Measurements from ENCODE around the gene SVIL.

Gene SVIL, protein sequence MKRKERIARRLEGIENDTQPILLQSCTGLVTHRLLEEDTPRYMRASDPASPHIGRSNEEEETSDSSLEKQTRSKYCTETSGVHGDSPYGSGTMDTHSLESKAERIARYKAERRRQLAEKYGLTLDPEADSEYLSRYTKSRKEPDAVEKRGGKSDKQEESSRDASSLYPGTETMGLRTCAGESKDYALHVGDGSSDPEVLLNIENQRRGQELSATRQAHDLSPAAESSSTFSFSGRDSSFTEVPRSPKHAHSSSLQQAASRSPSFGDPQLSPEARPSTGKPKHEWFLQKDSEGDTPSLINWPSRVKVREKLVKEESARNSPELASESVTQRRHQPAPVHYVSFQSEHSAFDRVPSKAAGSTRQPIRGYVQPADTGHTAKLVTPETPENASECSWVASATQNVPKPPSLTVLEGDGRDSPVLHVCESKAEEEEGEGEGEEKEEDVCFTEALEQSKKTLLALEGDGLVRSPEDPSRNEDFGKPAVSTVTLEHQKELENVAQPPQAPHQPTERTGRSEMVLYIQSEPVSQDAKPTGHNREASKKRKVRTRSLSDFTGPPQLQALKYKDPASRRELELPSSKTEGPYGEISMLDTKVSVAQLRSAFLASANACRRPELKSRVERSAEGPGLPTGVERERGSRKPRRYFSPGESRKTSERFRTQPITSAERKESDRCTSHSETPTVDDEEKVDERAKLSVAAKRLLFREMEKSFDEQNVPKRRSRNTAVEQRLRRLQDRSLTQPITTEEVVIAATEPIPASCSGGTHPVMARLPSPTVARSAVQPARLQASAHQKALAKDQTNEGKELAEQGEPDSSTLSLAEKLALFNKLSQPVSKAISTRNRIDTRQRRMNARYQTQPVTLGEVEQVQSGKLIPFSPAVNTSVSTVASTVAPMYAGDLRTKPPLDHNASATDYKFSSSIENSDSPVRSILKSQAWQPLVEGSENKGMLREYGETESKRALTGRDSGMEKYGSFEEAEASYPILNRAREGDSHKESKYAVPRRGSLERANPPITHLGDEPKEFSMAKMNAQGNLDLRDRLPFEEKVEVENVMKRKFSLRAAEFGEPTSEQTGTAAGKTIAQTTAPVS (N-terminal part only)

DNA sequence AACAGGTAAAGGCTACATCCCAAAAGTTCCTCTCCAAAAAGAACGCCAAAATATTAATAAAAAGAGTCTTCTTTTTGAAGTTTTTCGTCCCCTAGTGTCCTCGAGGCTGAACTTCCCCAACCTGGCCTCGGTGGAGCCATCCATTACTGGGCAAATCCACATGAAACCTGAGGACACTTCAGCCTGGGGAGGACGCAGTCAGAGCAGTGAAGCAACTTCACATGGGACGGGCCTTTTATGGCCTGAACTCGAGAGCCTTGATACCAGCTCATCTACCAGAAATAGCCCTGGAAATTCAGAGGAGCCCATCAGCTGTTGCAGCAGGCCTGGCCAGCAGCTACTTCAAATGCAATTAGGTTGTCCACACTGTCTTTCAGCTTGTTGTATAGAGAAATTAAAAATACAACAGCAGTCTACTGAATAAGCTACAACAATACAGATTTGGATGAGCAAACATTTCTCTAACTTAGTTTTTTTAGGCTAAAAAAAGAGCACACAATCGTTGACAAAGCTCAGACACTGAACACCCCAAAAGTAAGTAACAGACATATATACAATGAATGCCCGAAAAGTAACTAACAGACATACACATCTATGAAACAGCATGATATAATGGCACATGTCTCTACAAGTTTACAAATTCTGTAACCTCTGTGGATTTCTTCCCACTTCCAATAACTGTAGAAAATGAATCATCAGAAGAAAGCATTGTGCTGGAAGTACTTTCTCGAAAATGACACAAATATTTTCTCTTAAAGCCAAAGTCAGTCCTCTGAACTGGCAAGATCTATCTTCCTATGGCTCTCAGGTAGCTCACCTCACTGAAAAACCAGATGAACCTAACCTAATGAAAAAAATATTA is at the start of gene SVIL:
Gene SVIL, minus strand, starts transcription at position 208 of the 862 bp plus-strand sequence. CDS start 79,913 bp downstream, outside the sequence.
- TF ChIP-seq, protein P1, sequence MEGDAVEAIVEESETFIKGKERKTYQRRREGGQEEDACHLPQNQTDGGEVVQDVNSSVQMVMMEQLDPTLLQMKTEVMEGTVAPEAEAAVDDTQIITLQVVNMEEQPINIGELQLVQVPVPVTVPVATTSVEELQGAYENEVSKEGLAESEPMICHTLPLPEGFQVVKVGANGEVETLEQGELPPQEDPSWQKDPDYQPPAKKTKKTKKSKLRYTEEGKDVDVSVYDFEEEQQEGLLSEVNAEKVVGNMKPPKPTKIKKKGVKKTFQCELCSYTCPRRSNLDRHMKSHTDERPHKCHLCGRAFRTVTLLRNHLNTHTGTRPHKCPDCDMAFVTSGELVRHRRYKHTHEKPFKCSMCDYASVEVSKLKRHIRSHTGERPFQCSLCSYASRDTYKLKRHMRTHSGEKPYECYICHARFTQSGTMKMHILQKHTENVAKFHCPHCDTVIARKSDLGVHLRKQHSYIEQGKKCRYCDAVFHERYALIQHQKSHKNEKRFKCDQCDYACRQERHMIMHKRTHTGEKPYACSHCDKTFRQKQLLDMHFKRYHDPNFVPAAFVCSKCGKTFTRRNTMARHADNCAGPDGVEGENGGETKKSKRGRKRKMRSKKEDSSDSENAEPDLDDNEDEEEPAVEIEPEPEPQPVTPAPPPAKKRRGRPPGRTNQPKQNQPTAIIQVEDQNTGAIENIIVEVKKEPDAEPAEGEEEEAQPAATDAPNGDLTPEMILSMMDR (IDR thresholded peaks at IDR 0.05), result no peak

DNA sequence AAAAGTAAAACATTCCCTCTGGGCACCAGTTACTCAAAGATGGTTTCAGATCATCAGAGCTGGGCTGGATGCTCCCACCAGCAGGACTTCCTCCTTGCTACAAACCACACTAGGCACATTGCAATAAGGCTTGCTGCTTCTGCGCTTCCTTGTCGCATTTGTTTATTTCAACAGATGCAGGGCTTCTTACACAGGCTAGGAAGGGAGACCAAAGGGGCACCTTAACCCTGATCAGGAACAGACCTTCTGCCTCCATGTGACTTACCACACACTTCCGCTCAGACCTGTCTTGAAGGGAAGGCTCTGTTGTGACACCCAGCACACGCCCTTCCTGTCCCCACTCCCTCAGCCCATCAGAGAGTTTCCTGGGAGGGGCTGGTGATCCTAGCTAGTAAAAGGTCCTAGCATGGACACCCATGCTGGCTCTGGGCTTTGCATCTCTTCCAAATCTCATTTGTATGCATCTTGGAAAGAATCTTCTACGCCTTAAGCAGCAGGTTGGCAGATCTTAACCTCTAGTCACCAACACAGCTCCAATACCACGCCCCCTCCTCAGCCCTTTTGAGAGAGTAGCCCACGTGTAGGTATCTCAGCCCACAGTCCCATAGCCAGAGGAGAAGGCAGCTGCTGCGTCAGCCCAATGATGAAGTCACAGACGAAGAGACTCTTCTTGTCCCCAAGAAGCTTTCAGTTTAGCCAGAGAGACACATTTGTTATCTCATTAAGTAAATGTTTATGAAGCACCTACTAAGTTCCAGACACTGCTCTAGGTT is 47.1 kb upstream of the SVIL start:
- TF ChIP-seq, protein P1 (IDR thresholded peaks at IDR 0.05), result no peak

DNA sequence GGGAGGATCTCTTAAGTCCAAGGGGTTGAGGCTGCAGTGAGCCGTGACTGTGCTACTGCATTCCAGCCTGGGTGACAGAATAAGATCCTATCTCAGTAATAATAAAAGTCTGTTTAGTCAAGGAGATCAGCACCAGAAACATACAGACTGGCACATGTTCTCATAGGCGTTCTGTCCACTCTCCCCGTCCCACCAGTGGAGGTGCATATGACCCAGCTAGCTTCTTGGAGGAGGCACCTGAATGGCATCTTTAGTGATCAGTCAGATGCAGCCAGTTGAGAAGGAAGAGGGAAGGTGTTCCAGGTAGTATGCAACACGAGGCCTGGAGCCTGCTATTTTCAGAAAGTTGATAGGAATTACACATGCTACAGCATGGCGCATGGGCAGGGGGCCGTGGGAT is 45.3 kb upstream of the SVIL start:
- TF ChIP-seq, protein P1 (IDR thresholded peaks at IDR 0.05), result no peak

DNA sequence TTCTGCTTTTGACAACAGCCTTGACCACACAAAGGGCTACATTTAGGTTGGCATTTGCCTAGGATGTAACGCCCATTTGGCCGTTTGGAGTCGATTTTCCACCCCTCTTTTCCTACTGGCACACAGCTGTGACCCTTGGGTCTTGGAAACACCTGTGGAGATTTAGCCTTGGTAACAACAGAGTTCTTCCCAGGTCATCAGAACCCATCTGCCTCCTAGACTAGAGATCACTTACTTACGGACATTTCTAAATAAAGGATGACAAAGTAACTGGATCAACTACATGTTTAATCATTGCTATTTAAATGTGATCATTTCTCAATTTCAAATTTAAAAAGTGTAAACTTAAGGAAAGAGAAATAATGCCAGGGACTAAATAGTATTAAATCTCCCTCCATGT is 42.0 kb upstream of the SVIL start:
- TF ChIP-seq, protein P1 (IDR thresholded peaks at IDR 0.05), result no peak

DNA sequence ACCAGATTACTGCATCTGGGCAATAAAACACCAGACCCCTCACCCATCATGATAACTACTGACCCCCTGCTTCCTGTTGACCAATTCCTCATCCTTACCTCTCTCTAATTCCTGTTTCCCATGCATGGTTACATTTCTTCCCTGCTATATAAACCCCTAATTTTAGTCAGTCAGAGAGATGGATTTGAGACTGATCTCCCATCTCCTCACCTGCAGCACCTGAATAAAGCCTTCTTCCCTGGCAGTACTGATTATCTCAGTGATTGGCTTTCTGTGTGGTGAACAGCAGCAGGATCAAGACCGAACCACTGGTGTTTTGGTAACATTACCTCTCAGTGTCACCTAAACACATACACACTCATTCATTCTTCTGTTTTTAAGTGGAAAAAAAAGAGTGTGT is 41.2 kb upstream of the SVIL start:
- TF ChIP-seq, protein P1 (IDR thresholded peaks at IDR 0.05), result no peak

DNA sequence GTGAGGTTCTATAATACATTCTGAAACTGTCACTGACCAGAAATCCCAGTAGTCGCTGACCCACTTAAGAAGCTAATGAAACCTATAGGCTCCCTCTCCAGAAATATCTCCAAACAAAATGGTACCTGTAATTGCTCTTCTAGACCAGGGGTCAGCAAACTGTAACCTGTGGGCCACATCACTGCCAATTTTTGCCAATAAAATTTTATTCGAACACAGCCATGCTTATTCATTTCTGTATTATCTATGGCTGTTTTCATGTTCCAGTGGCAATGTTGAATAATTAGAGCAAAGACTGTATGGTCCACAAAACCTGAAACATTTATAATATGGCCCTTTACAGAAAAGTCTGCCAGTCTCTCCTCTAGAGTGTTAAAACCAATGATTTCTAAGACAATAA is 37.2 kb upstream of the SVIL start:
- TF ChIP-seq, protein P1 (IDR thresholded peaks at IDR 0.05), result no peak
